OCI-M2 (cell line): ENCODE measurements around the gene ORC6.
"Not testable (repeated sequence)": the region's sequence is repeated elsewhere in the genome, so short reads cannot be mapped to it uniquely, and the experiment has no call there.

Experiments used
- DNase-seq: peaks from one replicate; lab custom pipeline; 2025; ENCODE audit not compliant: unreplicated experiment; lab: John Stamatoyannopoulos, UW

ORC6 gene

GRCh38 chr16:46689365-46690280 lies at the start of gene ORC6:
Gene ORC6 (plus strand): TSS chr16:46689659. CDS start chr16:46689706, 47 bp downstream.
- peak; percentile 87 for DNase-seq

- DNase-seq, result no peak
Observed at GRCh38 chr16:46648656-46649055, 40.8 kb upstream of the ORC6 start.

GRCh38 chr16:46649588-46650253 lies 39.7 kb upstream of the ORC6 start:
- DNase-seq, result no peak

- no peak for DNase-seq
Observed at GRCh38 chr16:46650254-46650623, 39.2 kb upstream of the ORC6 start.

GRCh38 chr16:46651305-46651704 lies 38.2 kb upstream of the ORC6 start:
- DNase-seq, result no peak

GRCh38 chr16:46658925-46659324 lies 30.5 kb upstream of the ORC6 start:
- no peak for DNase-seq

GRCh38 chr16:46662123-46662522 lies 27.3 kb upstream of the ORC6 start:
- DNase-seq, result no peak

- DNase-seq, result no peak
Observed at GRCh38 chr16:46673320-46674013, 16.0 kb upstream of the ORC6 start.

- not testable (repeated sequence) for DNase-seq
Observed at GRCh38 chr16:46677943-46678342, 11.5 kb upstream of the ORC6 start.

- not testable (repeated sequence) for DNase-seq
Observed at GRCh38 chr16:46681867-46682266, 7.6 kb upstream of the ORC6 start.

GRCh38 chr16:46686815-46687473 lies 2.5 kb upstream of the ORC6 start:
- DNase-seq, result no peak

GRCh38 chr16:46687486-46687885 lies 2.0 kb upstream of the ORC6 start:
- no peak for DNase-seq

- DNase-seq, result no peak
Observed at GRCh38 chr16:46688101-46688653, 1.3 kb upstream of the ORC6 start.

- DNase-seq, result peak; percentile 87
Observed at GRCh38 chr16:46688654-46689364, 650 bp upstream of the ORC6 start, which contains the start of gene VPS35. Gene VPS35 (minus strand): TSS chr16:46689178. CDS start chr16:46689133, 45 bp downstream.

- DNase-seq, result no peak
Observed at GRCh38 chr16:46690281-46691178, 1.1 kb downstream of the ORC6 start.

- DNase-seq, result no peak
Observed at GRCh38 chr16:46691726-46692125, 2.3 kb downstream of the ORC6 start.

- DNase-seq, result no peak
Observed at GRCh38 chr16:46693598-46693997, 4.1 kb downstream of the ORC6 start.

GRCh38 chr16:46695937-46696336 lies 6.5 kb downstream of the ORC6 start:
- DNase-seq, result no peak

GRCh38 chr16:46696957-46697356 lies 7.5 kb downstream of the ORC6 start:
- no peak for DNase-seq
